ENCODE results near the gene ATG9A.
"Not testable (repeated sequence)": the region's sequence is repeated elsewhere in the genome, so short reads cannot be mapped to it uniquely, and the experiment has no call there.

The ATG9A gene, protein sequence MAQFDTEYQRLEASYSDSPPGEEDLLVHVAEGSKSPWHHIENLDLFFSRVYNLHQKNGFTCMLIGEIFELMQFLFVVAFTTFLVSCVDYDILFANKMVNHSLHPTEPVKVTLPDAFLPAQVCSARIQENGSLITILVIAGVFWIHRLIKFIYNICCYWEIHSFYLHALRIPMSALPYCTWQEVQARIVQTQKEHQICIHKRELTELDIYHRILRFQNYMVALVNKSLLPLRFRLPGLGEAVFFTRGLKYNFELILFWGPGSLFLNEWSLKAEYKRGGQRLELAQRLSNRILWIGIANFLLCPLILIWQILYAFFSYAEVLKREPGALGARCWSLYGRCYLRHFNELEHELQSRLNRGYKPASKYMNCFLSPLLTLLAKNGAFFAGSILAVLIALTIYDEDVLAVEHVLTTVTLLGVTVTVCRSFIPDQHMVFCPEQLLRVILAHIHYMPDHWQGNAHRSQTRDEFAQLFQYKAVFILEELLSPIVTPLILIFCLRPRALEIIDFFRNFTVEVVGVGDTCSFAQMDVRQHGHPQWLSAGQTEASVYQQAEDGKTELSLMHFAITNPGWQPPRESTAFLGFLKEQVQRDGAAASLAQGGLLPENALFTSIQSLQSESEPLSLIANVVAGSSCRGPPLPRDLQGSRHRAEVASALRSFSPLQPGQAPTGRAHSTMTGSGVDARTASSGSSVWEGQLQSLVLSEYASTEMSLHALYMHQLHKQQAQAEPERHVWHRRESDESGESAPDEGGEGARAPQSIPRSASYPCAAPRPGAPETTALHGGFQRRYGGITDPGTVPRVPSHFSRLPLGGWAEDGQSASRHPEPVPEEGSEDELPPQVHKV

DNA sequence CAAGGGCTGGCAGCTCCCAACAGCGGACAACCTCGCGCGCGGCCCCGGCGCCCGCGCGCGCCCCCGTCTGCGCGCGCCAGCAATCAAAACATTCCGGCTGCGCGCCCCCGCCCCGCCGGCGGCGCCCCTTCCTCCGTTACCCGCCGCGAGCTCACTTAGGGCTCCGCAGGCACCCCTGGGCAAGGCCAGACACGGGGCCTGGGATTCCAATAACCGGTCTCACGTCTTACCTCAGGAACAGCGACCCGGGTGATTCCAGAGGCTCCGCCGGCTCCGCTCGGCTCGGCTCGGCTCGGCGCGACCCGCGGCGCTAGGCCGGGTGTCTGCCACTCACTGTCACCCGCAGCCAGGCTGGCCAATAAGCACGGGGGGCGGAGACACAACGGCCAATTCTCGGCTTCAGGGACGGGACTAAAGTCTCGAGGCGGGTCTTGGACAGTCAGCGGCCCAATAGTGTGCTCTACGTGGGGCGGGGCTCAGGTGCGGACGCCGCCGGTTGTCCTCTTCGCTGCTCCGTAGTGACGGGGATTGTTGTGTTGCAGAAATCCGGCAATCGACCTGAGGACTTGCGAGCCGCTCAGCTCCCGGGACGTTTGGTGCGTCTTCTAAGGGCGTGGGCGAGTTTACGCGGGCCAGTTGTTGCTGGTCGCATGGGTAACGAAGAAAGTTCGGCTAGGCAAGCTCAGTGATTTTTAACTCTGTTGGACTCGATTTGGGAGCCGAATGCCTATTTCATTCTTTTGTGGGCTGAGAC, at the start of gene ATG9A, which contains the start of gene ANKZF1:
Gene ATG9A, minus strand, starts transcription at position 332 of the 754 bp plus-strand sequence. CDS start 1,612 bp downstream, outside the sequence.
Gene ANKZF1, plus strand, starts transcription at position 502 of the 754 bp plus-strand sequence. CDS start 452 bp downstream, outside the sequence.
- DNase-seq, result peak; percentile 99

DNA sequence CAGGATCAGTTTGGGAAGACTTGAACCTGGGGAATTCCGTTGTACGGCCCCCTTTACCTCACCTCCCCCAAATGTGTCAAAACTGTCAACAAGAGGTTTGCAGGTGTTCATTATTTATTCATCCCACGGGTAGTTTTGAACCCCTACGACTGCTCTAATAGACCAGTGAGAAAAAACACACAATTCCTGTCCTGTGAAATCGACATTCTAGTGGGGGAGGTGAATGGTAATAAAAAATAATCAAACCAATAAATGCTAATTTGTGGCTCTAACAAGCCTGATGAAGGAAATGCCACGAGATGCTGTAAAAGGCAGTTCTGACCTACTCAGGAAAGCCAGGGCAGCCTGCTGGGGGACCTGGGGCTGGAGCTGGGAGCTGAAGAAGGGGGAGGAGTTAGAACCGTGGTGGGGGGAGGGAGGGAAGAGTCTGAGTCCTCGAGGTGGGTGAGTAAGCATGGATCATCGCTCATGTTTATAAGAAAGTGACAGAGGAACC, 49.3 kb upstream of the ATG9A start:
- DNase-seq, result no peak

DNA sequence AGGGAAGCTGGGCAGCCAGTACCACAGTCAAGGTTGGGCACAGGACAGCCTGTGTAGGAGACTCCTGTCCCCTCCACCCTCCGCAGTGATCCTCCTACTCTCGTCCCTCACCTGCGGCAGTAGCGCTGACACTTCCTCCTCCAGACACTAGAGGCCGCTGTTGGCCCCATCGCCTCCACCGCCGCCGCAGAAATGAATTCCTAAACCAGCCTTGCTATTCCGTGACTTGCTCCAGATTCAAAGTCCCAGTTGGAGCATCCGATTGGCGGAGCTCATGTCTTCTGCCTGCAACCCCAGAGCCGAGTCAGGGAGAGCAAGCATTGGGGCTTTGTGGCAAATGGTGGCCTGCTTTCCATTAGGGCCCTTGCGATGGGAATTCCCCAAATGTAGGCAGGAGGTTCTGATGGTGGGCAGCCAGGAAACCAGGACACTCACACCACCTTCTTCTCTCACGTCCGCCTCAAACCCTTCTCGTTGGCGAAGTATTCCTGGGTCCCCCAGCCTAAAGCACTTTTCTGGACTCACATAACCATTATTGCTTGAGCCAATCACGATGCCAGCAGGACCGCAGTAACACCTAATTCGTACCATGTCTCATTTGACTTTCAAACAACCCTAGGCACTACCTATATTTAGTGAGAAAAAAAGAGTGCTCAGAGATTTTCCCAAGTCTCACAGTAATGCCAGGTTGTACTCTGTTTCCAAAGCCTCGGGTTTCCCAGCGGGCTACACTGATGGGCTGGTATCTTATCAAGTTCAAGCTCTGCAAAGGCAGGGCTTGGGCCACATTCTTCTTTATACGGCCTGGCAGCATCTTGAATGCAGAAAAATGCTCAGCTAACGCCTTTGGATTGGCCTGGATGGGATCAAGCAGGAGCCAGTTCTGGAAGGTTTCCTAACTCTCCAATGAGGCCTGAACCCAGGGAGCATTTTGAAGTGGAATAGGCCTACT, 48.5 kb upstream of the ATG9A start:
- DNase-seq, result peak; percentile 56

DNA sequence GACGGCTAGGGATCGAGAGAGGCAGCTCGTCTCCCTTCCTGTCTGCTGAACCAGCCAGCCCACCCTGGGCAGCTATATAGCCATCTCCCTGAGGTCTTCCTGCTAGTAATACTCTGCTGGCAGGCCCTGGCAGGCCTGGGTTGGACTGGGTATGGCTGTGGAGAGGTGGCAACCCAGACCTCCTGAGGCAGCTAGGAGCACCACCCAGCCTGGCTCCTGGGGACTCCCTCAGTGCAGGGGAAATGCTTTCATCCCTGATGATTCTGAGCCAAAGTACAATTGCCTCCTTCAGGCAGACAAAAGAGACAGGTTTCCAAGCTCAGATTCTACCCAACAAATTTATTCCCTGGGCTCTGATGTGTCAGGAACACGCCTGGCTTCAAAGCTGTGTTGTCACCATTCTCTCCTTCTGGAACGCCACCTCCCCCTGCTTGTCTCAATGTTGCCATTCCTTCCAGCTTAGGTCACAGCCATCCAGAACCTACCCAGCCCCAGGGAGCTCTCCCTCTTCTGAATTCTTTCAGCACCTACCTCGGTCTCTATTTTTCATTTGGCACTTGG, 45.0 kb upstream of the ATG9A start:
- DNase-seq, result peak; percentile 85

DNA sequence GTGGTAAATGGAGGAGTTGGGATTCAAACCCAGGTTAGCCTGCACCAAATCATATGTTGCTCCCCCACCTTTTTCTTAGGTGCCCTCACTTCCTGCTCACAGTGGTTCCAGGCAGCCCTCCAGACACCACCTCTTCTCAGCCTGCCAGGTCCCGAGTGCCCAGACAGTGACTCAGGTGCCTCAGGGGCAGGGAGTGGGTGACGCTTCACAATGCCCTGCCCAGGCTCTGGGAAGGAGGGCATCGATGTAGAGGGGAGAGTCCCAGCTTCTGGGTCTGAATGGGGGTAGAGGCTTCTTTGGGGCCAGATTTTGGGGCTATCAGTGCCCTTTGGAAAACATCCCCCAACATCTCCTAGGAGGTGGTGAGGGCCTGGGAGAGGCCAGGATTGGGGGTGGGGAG, 44.5 kb upstream of the ATG9A start:
- DNase-seq, result no peak

DNA sequence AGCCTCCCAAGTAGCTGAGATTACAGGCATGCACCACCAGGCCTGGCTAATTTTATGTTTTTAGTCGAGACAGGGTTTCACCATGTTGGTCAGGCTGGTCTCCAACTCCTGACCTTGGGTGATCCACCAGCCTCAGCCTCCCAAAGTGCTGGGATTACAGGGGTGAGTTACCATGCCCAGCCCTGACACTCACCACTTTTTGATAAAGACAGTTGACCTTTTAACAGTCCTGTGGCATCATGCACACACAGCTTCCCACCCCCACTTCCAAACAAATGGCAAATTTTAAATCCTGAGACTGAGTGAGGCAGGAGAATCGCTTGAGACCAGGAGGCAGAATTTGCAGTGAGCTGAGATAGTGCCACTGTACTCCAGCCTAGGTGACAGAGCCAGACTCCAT, 43.6 kb upstream of the ATG9A start:
- DNase-seq, result no peak

DNA sequence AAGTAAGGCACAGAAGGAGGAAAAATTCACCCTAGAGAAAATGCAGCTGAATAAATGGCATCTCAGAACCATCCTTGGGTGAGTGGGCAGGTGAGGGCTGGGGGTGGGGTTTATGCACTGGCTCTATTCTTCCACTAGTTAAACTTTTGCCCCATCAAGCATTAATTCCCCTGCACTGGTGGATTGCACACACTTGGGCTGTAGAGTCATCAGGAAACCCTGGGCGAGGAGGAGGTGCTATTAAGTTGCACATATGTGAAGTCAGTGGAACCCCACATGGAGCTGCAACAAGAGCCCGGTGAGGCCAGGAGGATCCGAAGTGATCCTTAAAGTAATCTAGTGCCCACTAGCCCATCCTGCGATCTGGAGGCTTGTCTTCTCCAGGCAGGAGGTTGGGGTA, 42.9 kb upstream of the ATG9A start:
- DNase-seq, result no peak

DNA sequence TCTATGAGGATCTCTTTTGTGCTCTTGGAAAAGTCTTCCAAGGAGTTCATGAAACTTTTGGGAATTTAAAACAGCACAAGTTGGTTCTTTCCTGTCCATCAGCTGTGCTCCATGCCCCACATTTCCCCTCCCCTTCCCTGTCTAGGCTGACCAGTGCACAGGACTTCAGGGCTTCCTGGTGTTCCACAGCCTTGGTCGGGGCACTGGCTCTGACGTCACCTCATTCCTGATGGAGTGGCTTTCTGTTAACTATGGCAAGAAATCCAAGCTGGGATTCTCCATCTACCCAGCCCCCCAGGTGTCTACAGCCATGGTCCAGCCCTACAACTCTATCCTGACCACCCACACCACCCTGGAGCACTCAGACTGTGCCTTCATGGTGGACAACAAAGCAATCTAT, 41.6 kb upstream of the ATG9A start:
- DNase-seq, result no peak

DNA sequence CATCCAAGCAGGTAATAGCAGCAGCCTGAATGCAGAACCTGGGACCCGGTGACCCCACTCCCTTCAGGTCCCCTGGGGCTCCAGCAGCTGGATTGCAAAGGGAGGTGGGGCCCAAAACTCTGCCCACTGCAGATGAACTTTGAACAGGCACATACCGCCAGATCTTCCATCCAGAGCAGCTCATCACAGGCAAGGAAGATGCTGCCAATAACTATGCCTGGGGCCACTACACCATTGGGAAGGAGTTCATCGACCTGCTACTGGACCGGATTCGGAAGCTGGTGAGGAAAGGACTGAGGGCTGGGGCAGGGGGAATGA, 40.6 kb upstream of the ATG9A start:
- DNase-seq, result no peak

DNA sequence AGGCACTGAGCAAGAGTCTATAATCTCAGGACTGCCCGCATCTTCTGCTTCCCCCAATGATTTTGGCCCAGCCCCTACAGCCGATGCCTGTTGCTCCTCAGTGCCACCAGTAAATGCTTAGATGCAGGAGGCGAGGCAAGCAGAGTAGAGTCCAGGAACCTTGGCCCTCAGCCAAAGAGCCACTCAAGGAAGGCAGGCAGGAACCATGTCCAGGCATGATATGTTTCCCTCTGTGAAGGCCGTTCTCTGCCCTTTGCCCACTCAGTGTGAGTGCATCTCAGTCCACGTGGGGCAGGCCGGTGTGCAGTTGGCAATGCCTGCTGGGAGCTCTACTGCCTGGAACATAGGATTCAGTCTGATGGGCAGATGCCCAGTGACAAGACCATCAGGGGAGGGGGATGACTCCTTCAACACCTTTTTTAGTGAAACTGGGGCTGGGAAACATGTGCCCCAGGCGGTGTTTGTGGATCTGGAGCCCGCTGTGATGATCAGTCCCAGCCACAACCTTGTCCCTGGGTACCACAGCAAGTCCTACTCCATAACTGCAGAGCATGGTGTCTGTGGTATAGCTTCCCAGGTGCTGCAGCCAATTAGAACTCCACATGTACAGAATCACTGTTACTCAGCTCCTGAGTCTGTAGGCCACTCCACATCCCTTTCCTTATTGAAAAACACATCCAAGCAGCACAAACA, 40.1 kb upstream of the ATG9A start:
- no peak for DNase-seq

DNA sequence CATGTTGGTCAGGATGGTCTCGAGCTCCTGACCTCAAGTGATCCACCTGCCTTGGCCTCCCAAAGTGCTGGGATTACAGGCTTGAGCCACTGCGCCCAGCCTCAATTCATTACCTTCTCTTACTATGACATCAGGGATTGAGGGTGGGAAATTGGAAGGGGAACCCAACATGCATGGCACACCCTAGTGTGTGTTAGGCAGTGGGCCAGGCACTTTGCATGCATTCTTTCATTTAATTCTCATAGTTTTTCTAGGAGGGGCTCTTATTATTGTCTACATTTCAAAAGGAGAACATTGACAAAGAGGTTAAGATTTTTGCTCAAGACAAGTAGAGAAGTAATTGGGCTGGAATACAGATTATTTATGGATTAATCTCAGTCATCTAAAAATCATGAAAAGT, 38.9 kb upstream of the ATG9A start:
- no peak for DNase-seq

DNA sequence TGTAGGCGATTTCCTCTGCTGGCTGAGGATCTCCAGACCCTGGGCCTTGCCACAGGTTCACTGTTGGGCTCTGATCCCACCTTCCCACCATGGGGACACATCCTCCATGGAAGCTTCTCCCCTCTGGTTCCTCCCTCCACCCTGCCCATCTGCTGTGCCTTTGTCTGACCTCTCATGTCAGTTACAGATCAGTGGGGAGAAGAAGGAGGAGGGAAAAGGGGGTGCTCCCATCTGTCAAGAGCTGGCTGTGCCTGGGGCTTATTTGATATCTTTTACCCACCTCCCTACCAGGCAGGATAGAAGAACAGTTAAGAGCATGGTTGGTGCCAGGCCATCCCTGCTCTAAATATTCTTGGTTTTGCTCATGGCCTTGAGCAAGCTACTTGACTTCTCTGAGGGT, 37.5 kb upstream of the ATG9A start:
- DNase-seq, result no peak

DNA sequence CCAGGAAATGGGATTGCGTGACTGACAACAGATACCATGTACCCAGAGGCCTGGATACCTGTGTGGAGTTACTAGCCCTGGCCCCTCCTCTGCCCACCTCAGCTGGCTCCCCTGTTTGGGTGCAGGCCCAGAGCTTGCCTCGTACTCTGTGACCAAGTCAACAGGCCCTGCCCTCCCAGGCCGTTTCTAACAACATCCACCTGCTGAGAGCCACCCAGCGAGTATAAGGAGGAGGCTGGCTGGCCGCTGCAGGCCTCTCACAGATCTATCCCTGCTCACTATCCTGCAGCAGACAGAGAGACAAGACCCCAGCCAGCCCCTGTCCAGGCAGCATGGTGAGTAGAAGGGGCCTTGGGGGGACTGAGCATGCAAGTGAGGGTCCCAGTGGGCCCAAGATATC, 36.8 kb upstream of the ATG9A start:
- no peak for DNase-seq

DNA sequence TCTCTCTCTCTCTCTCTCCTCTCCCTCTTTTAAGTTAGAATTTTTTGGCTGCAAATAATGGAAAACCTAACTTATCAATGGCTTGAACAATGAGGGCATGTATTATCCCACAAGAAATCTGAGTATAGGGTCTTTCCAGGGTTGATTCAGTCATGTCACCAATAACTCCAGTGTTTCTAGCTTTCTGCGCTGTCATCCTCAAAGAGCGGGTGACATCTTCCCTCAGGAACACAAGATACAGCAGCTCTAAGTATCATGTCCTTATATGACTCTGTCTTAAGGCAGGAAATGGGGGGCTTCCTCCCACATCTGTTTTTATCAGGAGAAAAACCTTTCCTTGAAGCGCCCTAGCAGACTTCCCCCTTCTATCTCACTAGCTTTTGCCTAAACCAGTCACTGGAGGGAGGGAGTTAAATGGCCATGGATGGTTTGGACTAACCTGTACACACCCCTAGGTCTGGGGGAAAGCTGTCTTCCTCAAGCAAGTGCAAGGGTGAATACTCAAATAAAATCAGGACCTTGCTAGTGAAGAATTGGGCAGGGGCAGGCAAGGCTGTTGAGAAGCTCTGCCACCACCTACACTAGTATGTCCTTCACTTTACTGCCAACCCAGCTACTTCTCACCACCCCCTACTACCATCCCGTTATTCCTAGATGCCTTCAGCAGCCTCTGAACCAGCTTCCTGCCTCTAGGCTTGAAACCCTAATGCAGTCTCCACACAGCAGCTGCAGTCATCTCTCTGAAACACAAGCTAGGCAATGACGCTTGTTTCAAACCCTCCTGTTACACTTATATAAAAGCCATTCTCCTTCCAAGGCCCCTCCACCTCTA, 31.8 kb upstream of the ATG9A start:
- no peak for DNase-seq

DNA sequence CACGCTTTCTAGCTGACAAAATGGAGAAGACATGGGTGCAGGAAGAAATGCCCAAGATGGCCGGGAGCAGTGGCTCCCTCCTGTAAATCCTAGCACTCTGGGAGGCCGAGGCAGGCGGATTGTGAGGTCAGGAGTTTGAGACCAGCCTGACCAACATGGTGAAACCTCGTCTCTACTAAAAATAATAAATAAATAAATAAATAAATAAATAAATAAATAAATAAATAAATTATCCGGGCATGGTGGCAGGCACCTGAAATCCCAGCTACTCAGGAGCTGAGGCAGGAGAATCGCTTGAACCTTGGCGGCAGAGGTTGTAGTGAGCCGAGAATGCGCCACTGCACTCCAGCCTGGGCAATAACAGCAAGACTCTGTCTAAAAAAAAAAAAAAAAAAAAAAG, 29.5 kb upstream of the ATG9A start:
- DNase-seq, result not testable (repeated sequence)

DNA sequence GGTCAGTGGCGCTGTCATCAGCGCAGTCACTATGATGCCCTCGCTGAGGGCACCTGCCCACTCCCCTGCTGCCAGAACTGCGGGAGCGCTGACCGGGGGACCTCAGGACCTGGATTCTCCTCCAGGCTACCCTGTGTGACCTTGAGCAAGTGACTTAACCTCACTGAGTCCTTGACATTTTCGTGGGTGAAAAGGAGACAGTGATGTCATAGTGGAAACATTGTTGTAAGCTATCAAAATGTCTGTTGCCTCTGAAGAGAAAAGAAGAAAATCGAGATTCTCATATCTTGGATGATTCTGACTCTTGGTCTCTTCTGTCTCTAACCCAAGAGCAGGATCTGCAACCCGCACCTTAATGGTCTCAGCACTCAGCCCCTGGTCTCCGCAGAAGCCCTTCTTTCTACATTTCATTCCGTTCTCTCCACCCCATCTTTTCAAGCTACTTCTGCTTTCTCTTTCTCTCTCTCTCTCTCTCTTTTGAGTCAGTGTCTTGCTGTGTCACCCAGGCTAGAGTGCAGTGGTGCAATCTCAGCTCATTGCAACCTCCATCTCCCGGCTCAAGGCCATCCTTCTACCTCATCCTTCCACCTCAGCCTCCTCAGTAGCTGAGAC, 25.3 kb upstream of the ATG9A start:
- DNase-seq, result no peak

DNA sequence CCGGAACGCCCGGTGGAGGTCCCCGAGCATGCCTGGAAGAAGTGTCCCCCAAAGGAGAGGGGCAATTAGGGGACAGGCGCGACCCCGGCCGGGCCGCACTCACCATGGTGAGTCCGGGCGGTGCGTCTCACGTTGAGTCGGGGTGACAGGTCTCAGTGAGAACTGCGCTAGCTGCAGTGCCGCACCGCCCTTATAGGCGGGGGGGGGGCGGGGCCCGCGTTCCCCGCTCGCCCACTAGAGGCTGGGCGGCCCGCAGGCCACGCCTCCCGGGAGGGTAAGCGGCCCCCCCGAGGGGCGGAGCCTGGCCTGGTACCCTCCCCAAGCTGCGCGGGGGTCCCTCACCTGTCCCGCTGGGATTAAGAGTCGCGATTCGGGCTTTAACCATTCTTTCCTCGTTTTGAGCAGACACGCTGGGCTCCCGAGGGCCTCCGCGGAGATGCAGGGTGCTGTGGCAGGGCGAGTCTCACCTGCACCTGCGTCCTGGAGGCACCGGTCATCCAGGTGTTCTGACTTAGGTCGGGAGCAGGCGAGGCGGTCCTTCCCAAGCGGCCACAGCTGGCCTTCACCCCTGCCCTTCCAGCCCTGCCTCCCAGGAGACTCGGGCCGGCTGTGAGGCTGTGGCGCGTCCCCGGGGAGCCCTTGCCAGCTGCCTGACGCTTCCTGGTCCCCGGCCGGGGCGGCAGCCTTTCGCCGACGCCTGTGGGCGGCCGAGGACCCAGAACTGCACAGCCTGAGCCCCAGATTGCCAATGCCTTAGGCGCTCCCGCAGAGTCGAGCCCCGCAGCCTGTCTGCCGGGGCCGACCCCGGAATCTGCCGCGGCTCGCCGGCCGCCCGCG, 24.5 kb upstream of the ATG9A start, which contains the start of gene TUBA4A:
Gene TUBA4A, minus strand, starts transcription at position 166 of the 837 bp plus-strand sequence. Its CDS starts 60 bp downstream, at position 106.
- peak; percentile 9 for DNase-seq
